ENCODE measurements around the gene PACS2. TPM values are rescaled to one million over a fixed set of nuclear protein-coding genes. Genes with fewer than 3 reads are reported as not detected.
"Not testable (repeated sequence)": the region's sequence is repeated elsewhere in the genome, so short reads cannot be mapped to it uniquely, and the experiment has no call there.

The PACS2 gene
- total RNA-seq, 1 donor from 2014 or later = 22.5 TPM

DNA sequence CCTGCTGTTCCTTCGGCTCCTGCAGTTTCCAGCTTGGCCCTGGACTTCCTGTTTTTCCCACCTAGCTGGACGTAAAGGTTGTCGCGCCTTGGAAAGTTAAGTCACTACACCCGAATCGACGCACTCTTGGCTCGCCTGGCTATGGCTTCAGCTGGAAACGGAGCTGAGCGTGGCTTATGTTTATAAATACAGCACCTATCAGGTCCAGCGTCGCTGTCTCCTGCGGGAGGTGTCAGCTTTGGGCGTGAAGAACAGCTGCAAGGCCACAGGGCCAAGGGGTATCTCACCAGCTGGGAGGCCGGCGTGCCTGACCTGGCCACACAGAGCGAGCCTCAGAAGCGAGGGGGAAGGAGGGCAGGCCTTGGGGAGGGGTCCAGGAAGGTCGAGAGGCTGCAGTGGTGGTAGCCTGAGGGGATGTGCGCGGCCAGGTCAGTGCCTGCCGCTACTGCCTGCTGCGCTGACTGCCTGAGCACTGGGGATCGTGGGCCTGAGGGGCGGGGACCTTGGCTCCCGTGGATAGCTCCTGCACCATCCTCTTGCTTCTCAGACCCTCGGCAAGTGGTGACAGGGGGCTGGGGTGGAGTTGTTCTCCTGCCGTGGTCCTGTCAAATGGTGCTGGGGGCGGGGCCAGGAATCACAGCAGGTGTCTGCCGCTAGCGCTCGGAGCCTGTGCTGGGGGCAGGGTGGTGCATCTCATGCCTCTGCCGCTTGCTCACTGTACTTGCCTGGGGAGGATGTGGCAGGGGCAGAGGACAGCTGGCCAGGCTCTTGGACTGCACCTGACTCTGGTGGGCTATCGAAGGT is 12.5 kb downstream of the PACS2 start:
- no peak overlapping the region for H2AFZ ChIP-seq (replicated peaks)
- H3K4me2 ChIP-seq = peak overlapping the region; percentile 62
- peaks cover 32% of the 10 kb centered on the region for H3K4me1 ChIP-seq
- peaks cover 7% of the 10 kb centered on the region for H3K27me3 Mint-ChIP-seq (ENCODE audit: insufficient read depth, low read depth)
- H3K4me1 Mint-ChIP-seq = peaks cover 55% of the 10 kb centered on the region
- TF ChIP-seq EZH2phosphoT487 (IDR thresholded peaks at IDR 0.05) = no peak
- TF ChIP-seq CTCF (IDR thresholded peaks at IDR 0.05) = no peak
- no peak for TF ChIP-seq EZH2 (IDR thresholded peaks at IDR 0.05)
- peaks cover 78% of the 10 kb centered on the region for H4K20me1 ChIP-seq (ENCODE audit: low read depth)
- H3K27me3 ChIP-seq = no peaks in the 10 kb centered on the region
- no peak overlapping the region for H3K4me3 Mint-ChIP-seq
- no peak overlapping the region for H3K27ac ChIP-seq
- H3K9me3 ChIP-seq (ENCODE audit: low read depth) = no peaks in the 10 kb centered on the region
- H3K36me3 Mint-ChIP-seq = peaks cover 12% of the 10 kb centered on the region
- no peaks in the 10 kb centered on the region for H3K36me3 ChIP-seq
- H3F3A ChIP-seq (ENCODE audit: low read depth) = peaks cover 17% of the 10 kb centered on the region
- peak overlapping the region; percentile 3 for H3K4me3 ChIP-seq
- H3K27ac Mint-ChIP-seq = peak overlapping the region; percentile 31
- H3K9me3 Mint-ChIP-seq = peaks cover 8% of the 10 kb centered on the region
- H3K79me2 ChIP-seq (ENCODE audit: low read depth) = peaks cover 28% of the 10 kb centered on the region
- DNase-seq (ENCODE audit: low spot score) = peak; percentile 61
- H3K9ac ChIP-seq = no peak overlapping the region

GRCh38 chr14:105327695-105328045 is 13.1 kb downstream of the PACS2 start:
- not testable (repeated sequence) for H3K27me3 ChIP-seq; H3K9ac ChIP-seq; H3K36me3 ChIP-seq; H3K27ac Mint-ChIP-seq; H3K9me3 Mint-ChIP-seq; H3K4me3 Mint-ChIP-seq; H3K27ac ChIP-seq; H2AFZ ChIP-seq (replicated peaks); H3K9me3 ChIP-seq (ENCODE audit: low read depth); H3K36me3 Mint-ChIP-seq; DNase-seq (ENCODE audit: low spot score); H3K27me3 Mint-ChIP-seq (ENCODE audit: insufficient read depth, low read depth)
- Histone ChIP-seq H3K79me2 (ENCODE audit: low read depth) (peaks cover 23% of the 10 kb centered on the region), H3K4me3 (peak overlapping the region; percentile 3), H4K20me1 (ENCODE audit: low read depth) (peaks cover 79% of the 10 kb centered on the region), H3F3A (ENCODE audit: low read depth) (peaks cover 17% of the 10 kb centered on the region), H3K4me2 (peak overlapping the region; percentile 62), H3K4me1 (peaks cover 32% of the 10 kb centered on the region)
- H3K4me1 Mint-ChIP-seq = peaks cover 55% of the 10 kb centered on the region

- Mint-ChIP-seq H3K36me3 (peaks cover 8% of the 10 kb centered on the region), H3K4me3 (peak overlapping the region; percentile 64), H3K27me3 (ENCODE audit: insufficient read depth, low read depth) (peaks cover 7% of the 10 kb centered on the region), H3K4me1 (peaks cover 53% of the 10 kb centered on the region), H3K27ac (peak overlapping the region; percentile 85), H3K9me3 (peaks cover 8% of the 10 kb centered on the region)
- no peaks in the 10 kb centered on the region for H3K9me3 ChIP-seq (ENCODE audit: low read depth)
- peaks cover 18% of the 10 kb centered on the region for H3K79me2 ChIP-seq (ENCODE audit: low read depth)
- peaks cover 17% of the 10 kb centered on the region for H3F3A ChIP-seq (ENCODE audit: low read depth)
- no peak overlapping the region for H3K27ac ChIP-seq
- H3K36me3 ChIP-seq = no peaks in the 10 kb centered on the region
- peak overlapping the region; percentile 62 for H3K4me2 ChIP-seq
- H3K9ac ChIP-seq = no peak overlapping the region
- H3K27me3 ChIP-seq = no peaks in the 10 kb centered on the region
- H4K20me1 ChIP-seq (ENCODE audit: low read depth) = peaks cover 78% of the 10 kb centered on the region
- no peak overlapping the region for H2AFZ ChIP-seq (replicated peaks)
- H3K4me1 ChIP-seq = peaks cover 32% of the 10 kb centered on the region
- H3K4me3 ChIP-seq = no peak overlapping the region
- DNase-seq (ENCODE audit: low spot score) = no peak
- no peak for TF ChIP-seq CTCF (IDR thresholded peaks at IDR 0.05)
- TF ChIP-seq EZH2 (IDR thresholded peaks at IDR 0.05) = no peak
- TF ChIP-seq EZH2phosphoT487 (IDR thresholded peaks at IDR 0.05) = no peak
Observed at GRCh38 chr14:105328070-105328677, 13.6 kb downstream of the PACS2 start.
